NCI-H526 (cell line): ENCODE data around the gene ERBB2.

Experiments
- DNase-seq, 2 experiments: peaks; one replicate each; lab custom pipeline; 2025; lab: John Stamatoyannopoulos, UW

ERBB2 gene

GRCh38 chr17:39699818-39700147 lies at the start of gene ERBB2:
TSS of gene ERBB2 (plus strand) at chr17:39700064. CDS start at chr17:39700239, 175 bp downstream.
- peak in 1 of 2 experiments; percentile 29 for DNase-seq

GRCh38 chr17:39650121-39650579 lies 49.7 kb upstream of the ERBB2 start:
- no peak for DNase-seq

GRCh38 chr17:39651923-39652586 lies 47.8 kb upstream of the ERBB2 start:
- no peak for DNase-seq

GRCh38 chr17:39652587-39653315 lies 47.1 kb upstream of the ERBB2 start:
- DNase-seq: no peak

- DNase-seq: no peak
Observed at GRCh38 chr17:39653316-39653661, 46.6 kb upstream of the ERBB2 start.

GRCh38 chr17:39653662-39654331 lies 46.1 kb upstream of the ERBB2 start:
- peak; percentile 26 to 51 for DNase-seq

- DNase-seq: no peak
Observed at GRCh38 chr17:39655105-39655504, 44.8 kb upstream of the ERBB2 start.

GRCh38 chr17:39658346-39658745 lies 41.5 kb upstream of the ERBB2 start:
- no peak for DNase-seq

- DNase-seq: no peak
Observed at GRCh38 chr17:39658760-39659159, 41.1 kb upstream of the ERBB2 start.

- no peak for DNase-seq
Observed at GRCh38 chr17:39659279-39660010, 40.4 kb upstream of the ERBB2 start.

GRCh38 chr17:39660011-39660360 lies 39.9 kb upstream of the ERBB2 start:
- DNase-seq: no peak

GRCh38 chr17:39660397-39661385 lies 39.2 kb upstream of the ERBB2 start:
- no peak for DNase-seq

GRCh38 chr17:39661744-39662541 lies 37.9 kb upstream of the ERBB2 start:
- no peak for DNase-seq

GRCh38 chr17:39662551-39663339 lies 37.1 kb upstream of the ERBB2 start:
- DNase-seq: no peak

- no peak for DNase-seq
Observed at GRCh38 chr17:39663340-39663687, 36.5 kb upstream of the ERBB2 start.

GRCh38 chr17:39663688-39664580 lies 35.9 kb upstream of the ERBB2 start:
- peak in 1 of 2 experiments; percentile 49 for DNase-seq

GRCh38 chr17:39664581-39665561 lies 35.0 kb upstream of the ERBB2 start, which contains the start of gene TCAP:
TSS of gene TCAP (plus strand) at chr17:39665349. CDS start at chr17:39665360, 11 bp downstream.
- no peak for DNase-seq
